ENCODE measurements around the gene RNF31. TPM values are rescaled to one million over a fixed set of nuclear protein-coding genes. Genes with fewer than 3 reads are reported as not detected.

The RNF31 gene
- total and polyA plus RNA-seq, 2 of the 13 experiments (the other 11 are each of a cell fraction or from before 2014, with no cell fraction given): 48.2 to 86.8 TPM

GRCh38 chr14:24100982-24101494 lies 46.3 kb upstream of the RNF31 start (continued):
- 0 out of 4 replicates have a peak, but pooled peaks of 1 of the 2 experiments have one; percentile 24 for TF ChIP-seq KLF16 (CRISPR knock-in tag; IDR thresholded peaks at IDR 0.05)
- TF ChIP-seq ZNF503 (CRISPR knock-in tag; IDR thresholded peaks at IDR 0.05): no peak
- peak; percentile 26; the same call in 1 of the 2 replicates for TF ChIP-seq ZGPAT (CRISPR knock-in tag; IDR thresholded peaks at IDR 0.05)
- peak; percentile 64 for TF ChIP-seq ZBTB33 (CRISPR knock-in tag; IDR thresholded peaks at IDR 0.05)
- 0 out of 2 replicates have a peak, but pooled peaks have one; percentile 47 for TF ChIP-seq TMF1 (CRISPR knock-in tag; IDR thresholded peaks at IDR 0.05; ENCODE audit: low read depth)

All from HepG2 (cell line).